Activated naive CD4-positive, alpha-beta T cell (primary cell): ENCODE measurements around the gene SLC16A3.
"Not testable (repeated sequence)": the region's sequence is repeated elsewhere in the genome, so short reads cannot be mapped to it uniquely, and the experiment has no call there.

Source experiments
- DNase-seq, 4 experiments: peaks; one replicate each; lab custom pipeline; 2025; lab: John Stamatoyannopoulos, UW

The SLC16A3 gene

GRCh38 chr17:82247182-82247823 is 18.5 kb downstream of the SLC16A3 start:
- DNase-seq = no peak

DNA sequence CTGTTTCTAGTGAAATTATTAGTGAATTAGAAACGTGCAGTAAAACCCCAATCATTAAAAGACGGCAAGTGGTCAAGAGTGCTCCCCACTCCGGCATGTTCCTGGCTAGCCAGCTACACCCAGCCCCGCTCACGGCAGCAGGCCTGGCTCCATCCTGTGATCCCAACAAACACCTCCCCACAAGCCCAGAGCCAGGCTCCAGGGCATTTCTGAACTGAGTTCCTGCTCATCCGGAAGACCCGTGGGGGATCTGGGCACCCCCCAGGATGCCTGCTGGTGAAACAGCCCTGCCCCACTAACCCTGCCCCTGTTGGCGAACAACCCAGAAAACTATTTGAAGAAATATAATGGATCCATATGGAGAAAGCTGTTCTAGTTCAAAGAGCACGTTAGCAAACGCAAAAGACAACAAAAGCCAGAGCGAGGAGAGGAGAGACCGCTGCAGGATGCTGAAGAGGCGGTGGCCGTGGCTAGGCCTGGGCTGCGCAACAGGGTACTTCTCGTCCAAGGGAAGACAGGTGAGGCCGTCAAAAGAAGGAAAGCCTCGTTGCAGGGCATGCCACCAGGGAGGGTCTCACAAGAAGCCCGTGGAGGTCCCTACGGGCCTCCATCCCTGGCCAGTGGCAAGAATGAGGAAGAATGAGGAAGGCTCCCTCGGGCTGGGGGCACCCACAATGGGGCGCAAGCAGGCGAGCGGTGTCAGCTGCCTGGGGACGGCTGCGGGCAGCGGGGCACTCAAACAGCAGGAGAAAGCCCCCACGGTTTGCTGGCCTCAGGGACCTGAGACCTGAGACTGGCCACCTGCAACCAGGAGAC is 19.2 kb downstream of the SLC16A3 start:
- no peak for DNase-seq

- no peak for DNase-seq
These were observed 20.2 kb downstream of the SLC16A3 start for GRCh38 chr17:82248815-82249674.

DNA sequence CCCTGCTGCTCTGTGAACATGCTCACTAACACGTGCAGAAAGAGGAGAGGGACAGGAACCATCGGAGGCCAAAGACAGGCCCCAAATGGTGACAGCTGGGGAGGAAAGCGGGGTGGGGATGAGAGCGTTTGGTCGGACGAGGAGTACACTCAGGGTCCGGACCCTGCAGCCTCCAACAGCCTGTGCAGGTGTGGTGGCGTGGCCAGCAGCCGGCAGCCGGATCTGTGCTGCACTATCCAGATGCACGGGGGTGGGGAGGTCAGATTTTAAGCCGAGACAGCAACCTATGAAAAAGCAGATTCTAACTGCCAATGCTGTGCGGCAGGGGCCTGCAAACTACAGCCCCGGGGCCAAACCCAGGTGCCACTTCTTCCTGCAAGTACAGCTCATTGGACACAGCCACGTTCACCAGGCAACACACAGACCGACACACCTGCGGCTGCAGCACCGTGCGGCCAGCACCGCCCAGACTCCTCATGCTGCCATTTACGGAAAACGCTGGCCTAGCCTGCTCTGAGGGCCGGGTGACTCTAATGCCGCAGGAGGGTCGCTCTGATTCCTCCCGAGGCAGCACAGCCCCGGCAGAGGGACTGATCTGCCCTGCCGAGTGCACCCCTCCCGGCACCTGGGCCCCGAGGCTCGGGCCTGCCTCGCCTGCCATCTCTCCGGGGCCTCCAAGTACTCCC is 21.2 kb downstream of the SLC16A3 start:
- no peak for DNase-seq

- DNase-seq = no peak
These were observed 22.1 kb downstream of the SLC16A3 start for GRCh38 chr17:82250868-82251500.

DNA sequence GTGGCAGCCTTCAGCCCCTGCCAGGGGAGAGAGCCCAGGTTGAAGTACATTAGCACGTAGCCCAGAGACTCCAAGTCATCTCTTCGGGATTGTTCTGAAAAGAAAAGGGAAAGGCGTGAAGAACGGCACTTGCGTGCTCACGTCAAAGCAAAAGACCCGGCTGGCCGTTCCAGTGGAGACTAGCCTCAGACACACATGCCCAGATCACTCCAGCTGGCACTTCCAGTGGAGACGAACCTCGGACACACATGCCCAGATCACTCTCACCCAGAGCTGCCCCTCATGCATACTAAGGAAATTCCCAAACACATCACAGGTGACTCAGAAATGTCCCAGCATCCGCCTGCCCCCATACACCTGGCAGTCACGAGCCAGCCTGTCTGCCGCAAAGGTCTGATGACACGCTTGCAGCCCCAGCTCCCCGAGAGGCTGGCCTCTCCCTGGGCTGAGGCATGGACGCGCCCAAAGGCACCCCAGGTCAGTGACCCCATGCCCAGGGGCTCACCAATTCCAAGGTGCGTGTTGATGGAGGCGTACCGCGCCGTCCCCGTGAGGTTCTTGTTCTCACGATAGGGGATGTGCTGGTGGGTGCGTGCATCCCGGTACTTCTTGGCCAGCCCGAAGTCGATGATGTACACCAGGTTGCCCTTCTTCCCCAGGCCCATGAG is 23.8 kb downstream of the SLC16A3 start:
- DNase-seq = no peak

GRCh38 chr17:82253179-82253544 is 24.3 kb downstream of the SLC16A3 start:
- no peak for DNase-seq

GRCh38 chr17:82254096-82254495 is 25.3 kb downstream of the SLC16A3 start:
- DNase-seq = not testable (repeated sequence)

- not testable (repeated sequence) for DNase-seq
These were observed 25.9 kb downstream of the SLC16A3 start for GRCh38 chr17:82254746-82255145.

DNA sequence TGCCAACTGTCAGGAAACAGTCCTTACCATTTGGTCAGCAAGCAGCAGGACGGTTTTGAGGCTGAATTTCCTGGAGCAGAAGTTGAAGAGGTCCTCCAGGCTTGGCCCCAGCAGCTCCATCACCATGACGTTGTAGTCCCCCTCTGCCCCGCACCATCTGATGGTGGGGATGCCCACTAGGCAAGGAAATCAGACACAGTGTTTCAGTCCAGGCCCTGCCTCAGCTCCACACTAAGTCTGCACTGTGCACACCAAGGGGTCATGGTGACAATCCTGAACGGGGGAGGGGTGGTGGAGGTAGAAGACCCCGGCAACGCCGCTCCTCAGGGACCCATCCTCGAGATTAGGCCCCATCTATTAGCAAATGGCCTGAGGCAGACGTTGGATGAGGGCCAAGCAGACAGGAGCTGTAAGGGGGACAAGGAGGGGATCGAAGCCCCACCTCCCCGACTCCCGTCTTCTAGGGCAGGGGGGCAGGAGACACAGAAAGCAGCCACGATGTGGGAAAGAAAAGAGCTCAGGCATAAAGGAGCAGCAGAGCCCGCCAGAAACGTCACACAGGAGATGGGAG is 26.6 kb downstream of the SLC16A3 start:
- DNase-seq = no peak

GRCh38 chr17:82256242-82256885 is 27.5 kb downstream of the SLC16A3 start:
- DNase-seq = no peak

- peak in 2 of 4 experiments; percentile 15 to 29 for DNase-seq
These were observed 28.6 kb downstream of the SLC16A3 start for GRCh38 chr17:82257473-82257872.

- DNase-seq = no peak
These were observed 29.7 kb downstream of the SLC16A3 start for GRCh38 chr17:82258555-82258954.

GRCh38 chr17:82259972-82260961 is 31.4 kb downstream of the SLC16A3 start:
- DNase-seq = not testable (repeated sequence)

- DNase-seq = no peak
These were observed 33.5 kb downstream of the SLC16A3 start for GRCh38 chr17:82262344-82262743.

- no peak for DNase-seq
These were observed 34.8 kb downstream of the SLC16A3 start for GRCh38 chr17:82263641-82264040.

DNA sequence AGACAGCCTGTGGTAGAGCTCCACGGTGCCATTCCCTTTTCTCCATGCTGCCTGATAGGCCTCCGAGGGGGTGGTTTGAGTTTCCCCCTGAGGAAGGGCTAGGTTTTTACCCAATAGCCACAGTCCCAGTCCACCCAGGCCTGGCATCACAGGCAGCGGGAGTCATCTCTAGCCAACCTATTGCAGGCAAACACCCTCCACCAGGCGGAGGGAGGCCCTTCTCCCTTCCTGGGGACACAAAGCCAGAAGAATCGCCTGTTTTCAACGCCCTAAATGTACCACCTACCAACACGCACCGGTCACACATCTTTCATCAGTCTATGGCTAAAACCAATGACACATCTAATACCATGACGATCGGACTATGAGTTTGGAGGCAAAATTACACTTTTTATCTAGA is 37.3 kb downstream of the SLC16A3 start:
- no peak for DNase-seq

DNA sequence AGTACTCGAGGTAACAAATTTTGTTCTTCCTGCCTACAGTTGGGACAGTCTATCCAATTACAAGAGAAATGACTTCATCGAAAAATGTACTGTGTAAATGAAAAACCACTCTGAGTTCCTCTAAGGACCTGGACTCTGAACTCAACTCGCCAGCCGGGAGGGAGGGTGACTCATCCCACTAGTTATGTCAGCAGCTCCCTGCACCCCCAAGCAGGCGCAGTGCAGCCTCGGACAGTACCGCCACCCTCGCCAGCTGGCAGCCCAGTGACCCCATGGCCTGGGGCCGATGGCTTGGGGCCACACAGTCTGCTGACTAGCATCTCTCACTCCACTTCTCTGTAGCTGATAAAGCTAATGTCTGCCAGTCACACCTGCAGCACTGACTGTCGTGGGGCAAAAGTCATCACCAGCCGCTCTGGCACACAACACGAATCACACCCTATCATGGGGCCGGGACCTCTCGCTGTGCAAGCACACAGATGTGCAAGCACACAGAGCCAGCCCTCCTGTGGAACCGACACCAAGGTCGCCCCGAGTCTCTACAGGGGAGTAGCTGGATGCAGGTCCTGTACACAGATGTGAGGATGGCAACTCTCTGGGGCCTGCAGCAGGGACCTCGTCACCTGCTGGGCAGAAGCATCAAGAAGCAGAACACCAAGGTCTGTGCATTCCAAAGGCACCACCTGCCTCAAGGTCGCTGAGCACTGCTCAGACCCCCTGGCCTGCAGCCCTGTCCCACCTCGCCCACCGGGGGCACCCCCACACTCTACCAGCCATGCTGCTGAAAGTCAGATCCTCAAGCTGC is 38.9 kb downstream of the SLC16A3 start:
- peak in 1 of 4 experiments; percentile 15 for DNase-seq
